ENCODE measurements around the gene C11orf71. TPM values are rescaled to one million over a fixed set of nuclear protein-coding genes. Genes with fewer than 3 reads are reported as not detected.

Gene C11orf71
- total RNA-seq, 1 donor from 2014 or later, result 8.5 TPM

DNA sequence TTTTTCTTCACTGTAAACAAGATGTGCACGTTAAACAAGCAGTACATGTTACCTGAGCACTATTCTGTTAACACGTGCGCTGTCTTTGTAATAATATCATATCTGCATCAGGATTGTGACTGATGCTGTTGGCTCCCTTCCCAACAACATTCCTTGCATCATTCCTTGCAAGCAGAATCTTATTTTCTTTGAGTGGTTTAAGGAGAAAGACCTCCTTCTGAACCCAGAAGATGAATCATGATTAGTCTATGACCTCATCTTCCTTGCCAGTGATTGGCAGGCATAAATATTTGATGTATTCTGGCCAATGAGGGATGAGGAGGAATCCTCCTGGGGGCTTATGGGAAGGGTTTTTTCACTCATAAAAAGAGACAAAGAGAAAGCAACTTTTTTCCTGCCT, 46.2 kb downstream of the C11orf71 start:
- H3K27me3 Mint-ChIP-seq, result no peaks in the 10 kb centered on the region
- DNase-seq (ENCODE audit: low spot score, unreplicated experiment), result no peak
- H3K27ac Mint-ChIP-seq, result no peak overlapping the region
- no peaks in the 10 kb centered on the region for H3K4me1 Mint-ChIP-seq (ENCODE audit: low read depth)
- no peaks in the 10 kb centered on the region for H3K9me3 Mint-ChIP-seq (ENCODE audit: low read depth)
- no peaks in the 10 kb centered on the region for H3K36me3 Mint-ChIP-seq (ENCODE audit: insufficient read depth)
- H3K4me3 Mint-ChIP-seq (ENCODE audit: low read depth), result no peak overlapping the region
- TF ChIP-seq, protein P1, sequence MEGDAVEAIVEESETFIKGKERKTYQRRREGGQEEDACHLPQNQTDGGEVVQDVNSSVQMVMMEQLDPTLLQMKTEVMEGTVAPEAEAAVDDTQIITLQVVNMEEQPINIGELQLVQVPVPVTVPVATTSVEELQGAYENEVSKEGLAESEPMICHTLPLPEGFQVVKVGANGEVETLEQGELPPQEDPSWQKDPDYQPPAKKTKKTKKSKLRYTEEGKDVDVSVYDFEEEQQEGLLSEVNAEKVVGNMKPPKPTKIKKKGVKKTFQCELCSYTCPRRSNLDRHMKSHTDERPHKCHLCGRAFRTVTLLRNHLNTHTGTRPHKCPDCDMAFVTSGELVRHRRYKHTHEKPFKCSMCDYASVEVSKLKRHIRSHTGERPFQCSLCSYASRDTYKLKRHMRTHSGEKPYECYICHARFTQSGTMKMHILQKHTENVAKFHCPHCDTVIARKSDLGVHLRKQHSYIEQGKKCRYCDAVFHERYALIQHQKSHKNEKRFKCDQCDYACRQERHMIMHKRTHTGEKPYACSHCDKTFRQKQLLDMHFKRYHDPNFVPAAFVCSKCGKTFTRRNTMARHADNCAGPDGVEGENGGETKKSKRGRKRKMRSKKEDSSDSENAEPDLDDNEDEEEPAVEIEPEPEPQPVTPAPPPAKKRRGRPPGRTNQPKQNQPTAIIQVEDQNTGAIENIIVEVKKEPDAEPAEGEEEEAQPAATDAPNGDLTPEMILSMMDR (IDR thresholded peaks at IDR 0.05; ENCODE audit: unreplicated experiment), result no peak

DNA sequence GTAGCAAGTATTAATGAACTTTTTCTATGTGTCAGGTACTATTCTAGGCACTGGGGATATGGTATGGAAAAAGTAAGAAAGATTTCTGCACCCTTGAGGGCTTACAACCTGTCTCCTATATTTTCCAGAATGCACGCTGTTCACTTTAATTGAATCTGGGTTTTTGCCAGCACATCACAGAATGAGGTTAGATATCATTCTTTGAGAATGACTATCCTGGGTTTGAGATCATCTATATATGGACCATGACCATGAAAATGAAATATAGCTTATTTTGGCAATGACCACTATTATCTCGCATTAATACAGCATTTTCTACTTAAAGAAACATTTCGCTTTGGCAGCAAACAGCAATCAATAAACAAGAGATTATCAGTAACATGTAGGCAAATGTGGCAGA, 46.9 kb downstream of the C11orf71 start:
- DNase-seq (ENCODE audit: low spot score, unreplicated experiment), result no peak
- Mint-ChIP-seq H3K36me3 (ENCODE audit: insufficient read depth) (no peaks in the 10 kb centered on the region), H3K9me3 (ENCODE audit: low read depth) (no peaks in the 10 kb centered on the region), H3K4me1 (ENCODE audit: low read depth) (no peaks in the 10 kb centered on the region), H3K27me3 (no peaks in the 10 kb centered on the region), H3K27ac (no peak overlapping the region), H3K4me3 (ENCODE audit: low read depth) (no peak overlapping the region)
- TF ChIP-seq, protein P1 (IDR thresholded peaks at IDR 0.05; ENCODE audit: unreplicated experiment), result no peak

DNA sequence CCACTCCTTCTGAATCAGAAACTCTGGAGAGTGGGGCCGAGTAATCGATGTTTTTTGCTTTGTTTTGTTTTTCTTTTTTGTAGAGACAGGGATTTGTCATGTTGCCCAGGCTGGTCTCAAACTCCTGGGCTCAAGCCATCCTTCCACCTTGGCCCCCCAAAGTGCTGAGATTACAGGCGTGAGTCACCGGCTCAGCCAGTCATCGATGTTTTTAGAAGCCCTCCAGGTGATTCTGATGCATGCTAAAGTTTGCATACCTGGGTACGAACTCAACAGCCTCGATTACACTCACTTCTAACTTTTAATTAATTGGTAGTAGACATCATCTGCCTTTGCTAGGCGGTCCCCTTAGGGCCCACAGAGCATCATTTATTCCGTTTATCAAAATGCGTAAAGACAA, 50.3 kb downstream of the C11orf71 start:
- TF ChIP-seq, protein P1 (IDR thresholded peaks at IDR 0.05; ENCODE audit: unreplicated experiment), result no peak
- no peak for DNase-seq (ENCODE audit: low spot score, unreplicated experiment)
- H3K36me3 Mint-ChIP-seq (ENCODE audit: insufficient read depth), result no peaks in the 10 kb centered on the region

More for the DNA sequence above, 50.3 kb downstream of the C11orf71 start:
- no peak overlapping the region for H3K27ac Mint-ChIP-seq
- H3K27me3 Mint-ChIP-seq, result peaks cover under 1% of the 10 kb centered on the region
- H3K4me3 Mint-ChIP-seq (ENCODE audit: low read depth), result no peak overlapping the region
- no peaks in the 10 kb centered on the region for H3K9me3 Mint-ChIP-seq (ENCODE audit: low read depth)
- no peaks in the 10 kb centered on the region for H3K4me1 Mint-ChIP-seq (ENCODE audit: low read depth)

Other genes starting within 250 kb of the C11orf71 start
- 2.4 and 2.8 TPM in 2 replicates for gene NNMT, start 104.1 kb downstream of the C11orf71 start, total RNA-seq
- gene RBM7, start 155 bp upstream of the C11orf71 start, total RNA-seq, result 46.8 and 54.5 TPM in 2 replicates
- gene REXO2, start 39.0 kb upstream of the C11orf71 start, total RNA-seq, result 51.3 and 54.7 TPM in 2 replicates
- gene NXPE1, start 159.4 kb upstream of the C11orf71 start, total RNA-seq, result not detected in 2 replicates
- not detected in 2 replicates for gene NXPE4, start 195.3 kb upstream of the C11orf71 start, total RNA-seq